Fibroblast of gingiva (primary cell): Measurements from ENCODE around the gene FSTL4.
"Not testable (repeated sequence)": the region's sequence is repeated elsewhere in the genome, so short reads cannot be mapped to it uniquely, and the experiment has no call there.

Experiments used
- DNase-seq: peaks from one replicate; pipeline ENCODE4 v3.0.0-alpha.2; 2011; ENCODE audit warnings: low read depth

Gene FSTL4

GRCh38 chr5:133454442-133454841, 157.9 kb downstream of the FSTL4 start:
- no peak for DNase-seq

GRCh38 chr5:133453831-133454230, 158.5 kb downstream of the FSTL4 start:
- no peak for DNase-seq

GRCh38 chr5:133453084-133453780, 159.1 kb downstream of the FSTL4 start:
- no peak for DNase-seq

GRCh38 chr5:133451926-133452325, 160.4 kb downstream of the FSTL4 start:
- no peak for DNase-seq

- DNase-seq: no peak
Observed at GRCh38 chr5:133450286-133450685, 162.1 kb downstream of the FSTL4 start.

GRCh38 chr5:133449181-133449580, 163.2 kb downstream of the FSTL4 start:
- DNase-seq: no peak

GRCh38 chr5:133446440-133446839, 165.9 kb downstream of the FSTL4 start:
- DNase-seq: no peak

GRCh38 chr5:133445744-133446143, 166.6 kb downstream of the FSTL4 start:
- DNase-seq: no peak

- not testable (repeated sequence) for DNase-seq
Observed at GRCh38 chr5:133445204-133445603, 167.1 kb downstream of the FSTL4 start.

GRCh38 chr5:133444711-133445110, 167.6 kb downstream of the FSTL4 start:
- no peak for DNase-seq

GRCh38 chr5:133441166-133441815, 171.1 kb downstream of the FSTL4 start:
- no peak for DNase-seq

GRCh38 chr5:133440467-133441115, 171.8 kb downstream of the FSTL4 start:
- DNase-seq: no peak

- DNase-seq: no peak
Observed at GRCh38 chr5:133439859-133440258, 172.5 kb downstream of the FSTL4 start.

- DNase-seq: no peak
Observed at GRCh38 chr5:133438487-133438886, 173.9 kb downstream of the FSTL4 start.

GRCh38 chr5:133434336-133434735, 178.0 kb downstream of the FSTL4 start:
- DNase-seq: no peak

- DNase-seq: no peak
Observed at GRCh38 chr5:133433641-133434040, 178.7 kb downstream of the FSTL4 start.

- DNase-seq: no peak
Observed at GRCh38 chr5:133432956-133433532, 179.3 kb downstream of the FSTL4 start.

GRCh38 chr5:133431326-133431865, 180.9 kb downstream of the FSTL4 start:
- no peak for DNase-seq

GRCh38 chr5:133430095-133430494, 182.2 kb downstream of the FSTL4 start:
- DNase-seq: no peak

- DNase-seq: no peak
Observed at GRCh38 chr5:133429046-133429445, 183.3 kb downstream of the FSTL4 start.

GRCh38 chr5:133428072-133428660, 184.2 kb downstream of the FSTL4 start:
- DNase-seq: no peak

- no peak for DNase-seq
Observed at GRCh38 chr5:133427121-133427777, 185.1 kb downstream of the FSTL4 start.
